Endodermal cell (in vitro differentiated cells): Measurements from ENCODE around the gene RGS5. TPM values are rescaled to one million over a fixed set of nuclear protein-coding genes. Genes with fewer than 3 reads are reported as not detected.

Source experiments
- DNase-seq: peaks from one replicate; pipeline ENCODE4 v3.0.0-alpha.2; 2017
- H3K27ac ChIP-seq: 2 replicates; pipeline ENCODE4 v1.5.1; 2013; ENCODE audit warnings: mild to moderate bottlenecking, low read depth, low read length, moderate library complexity
- H3K27me3 ChIP-seq: 2 replicates; pipeline ENCODE4 v1.6.1; 2013; ENCODE audit warnings: mild to moderate bottlenecking, low read length, moderate library complexity; ENCODE audit not compliant: insufficient read depth, control insufficient read depth, poor library complexity, severe bottlenecking
- H3K36me3 ChIP-seq: 2 replicates; pipeline ENCODE4 v1.7.0; 2013; ENCODE audit warnings: mild to moderate bottlenecking, low read length, moderate library complexity; ENCODE audit not compliant: control insufficient read depth, insufficient read depth
- H3K4me1 ChIP-seq: one replicate; pipeline ENCODE4 v1.7.0; 2013; ENCODE audit warnings: low read length; ENCODE audit not compliant: control insufficient read depth, insufficient read depth
- H3K4me3 ChIP-seq: 2 replicates; pipeline ENCODE4 v1.5.1; 2013; ENCODE audit warnings: mild to moderate bottlenecking, low read length, moderate library complexity
- H3K9ac ChIP-seq: 2 replicates; pipeline ENCODE4 v1.6.1; 2013; ENCODE audit warnings: mild to moderate bottlenecking, low read length, moderate library complexity; ENCODE audit not compliant: poor library complexity, severe bottlenecking; ENCODE audit errors: extremely low read depth
- H3K9me3 ChIP-seq: 2 replicates; pipeline ENCODE4 v1.6.1; 2013; ENCODE audit warnings: mild to moderate bottlenecking, low read length, moderate library complexity; ENCODE audit not compliant: control insufficient read depth
- H3K27ac Mint-ChIP-seq: 2 replicates; pipeline ENCODE4 v1.8.0; 2020; ENCODE audit warnings: mixed read lengths
- H3K27me3 Mint-ChIP-seq: 2 replicates; pipeline ENCODE4 v1.8.0; 2021; ENCODE audit warnings: mild to moderate bottlenecking, mixed read lengths; ENCODE audit not compliant: insufficient read depth
- H3K36me3 Mint-ChIP-seq: 2 replicates; pipeline ENCODE4 v1.8.0; 2020; ENCODE audit warnings: low read depth, mixed read lengths
- H3K4me1 Mint-ChIP-seq: 2 replicates; pipeline ENCODE4 v1.8.0; 2020; ENCODE audit warnings: mixed read lengths
- H3K4me3 Mint-ChIP-seq: 2 replicates; pipeline ENCODE4 v1.8.0; 2020; ENCODE audit warnings: mild to moderate bottlenecking, moderate library complexity, mixed read lengths
- H3K9me3 Mint-ChIP-seq: 2 replicates; pipeline ENCODE4 v1.8.0; 2020; ENCODE audit warnings: mild to moderate bottlenecking, mixed read lengths
- WGBS, 2 experiments: methylation state at CpG; one replicate each; pipeline versions ENCODE4 v1.1.5 to v1.1.7; 2013; ENCODE audit warnings: missing lambda C conversion rate in 2 of 2, mixed read lengths in 1 of 2; ENCODE audit not compliant: insufficient coverage in 1 of 2, insufficient read length in 1 of 2; 5-methylcytosine and 5-hydroxymethylcytosine counted together
- total RNA-seq, 2 donors: library from RNA; stranded (reverse); fragmentation: NEBNext Ultra II Directional in 1 of 2; extraction: Animal tissue kit (Norgen Biotek cat#: 25700) in 1 of 2; gene quantifications; 2 replicates in 1 of 2; 3 replicates in 1 of 2; pipeline ENCODE4 v1.2.1, GENCODE V29; 2021
- TF ChIP-seq, protein P1 (sequence below): fragments of 200-600 bp; sonication (generic); conservative IDR thresholded peaks from 2 replicates; pipeline ENCODE4 v1.5.0; 2021; ENCODE audit warnings: antibody characterized with exemption, mild to moderate bottlenecking

Gene RGS5
- total RNA-seq, 2 donors from 2014 or later: 48.4 to 88.9 TPM

DNA sequence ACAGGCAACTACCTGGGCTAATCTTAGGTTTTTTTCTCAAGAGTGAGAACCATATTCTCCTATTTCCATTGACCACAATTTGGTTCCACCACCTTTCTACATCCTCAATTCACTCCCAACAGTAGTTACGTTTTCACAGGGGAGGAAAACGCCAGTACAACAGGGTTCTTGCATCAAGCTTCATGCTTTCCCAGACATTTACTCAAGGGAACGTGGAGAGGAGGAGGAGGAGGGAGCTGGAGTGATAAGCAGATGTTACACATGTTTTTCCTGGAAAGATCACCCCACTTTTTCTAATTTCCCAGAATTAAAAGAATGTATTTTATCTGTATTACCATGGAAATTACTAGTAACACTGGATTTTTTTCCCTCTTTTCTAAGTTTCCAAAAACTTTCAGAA lies 58.3 kb downstream of the RGS5 start:
- Histone ChIP-seq H3K9me3 (no peaks in the 10 kb centered on the region), H3K36me3 (peaks cover 39% of the 10 kb centered on the region)
- WGBS, 2 experiments: 100% methylated on average over 3 of the region's 3 CpGs; no CpG with 5 or more reads in 1 of the 2 experiments

DNA sequence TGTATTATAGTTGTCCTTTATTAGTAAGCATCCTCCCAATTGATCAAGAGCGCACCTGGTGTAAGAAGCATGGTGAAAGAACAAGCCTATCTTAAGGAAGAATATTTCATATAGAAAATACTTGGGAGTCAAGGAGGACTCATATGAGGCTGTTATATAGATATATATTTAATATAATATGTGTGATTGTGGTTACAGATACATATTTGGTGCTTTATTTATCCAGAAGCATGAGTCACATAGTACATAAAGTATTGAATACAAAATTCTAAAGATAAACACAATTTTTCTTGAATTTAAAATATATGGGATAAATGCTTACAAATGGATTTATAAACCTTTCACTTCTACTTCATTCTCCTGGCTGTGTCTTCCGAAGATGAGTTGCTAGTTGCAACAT lies 60.6 kb downstream of the RGS5 start:
- Histone ChIP-seq H3K4me1 (peaks cover 10% of the 10 kb centered on the region), H3K36me3 (peaks cover 19% of the 10 kb centered on the region), H3K9me3 (no peaks in the 10 kb centered on the region), H3K27ac (no peak overlapping the region), H3K4me3 (no peak overlapping the region), H3K9ac (no peak overlapping the region), H3K27me3 (no peaks in the 10 kb centered on the region)
- DNase-seq: no peak
- TF ChIP-seq, protein P1, sequence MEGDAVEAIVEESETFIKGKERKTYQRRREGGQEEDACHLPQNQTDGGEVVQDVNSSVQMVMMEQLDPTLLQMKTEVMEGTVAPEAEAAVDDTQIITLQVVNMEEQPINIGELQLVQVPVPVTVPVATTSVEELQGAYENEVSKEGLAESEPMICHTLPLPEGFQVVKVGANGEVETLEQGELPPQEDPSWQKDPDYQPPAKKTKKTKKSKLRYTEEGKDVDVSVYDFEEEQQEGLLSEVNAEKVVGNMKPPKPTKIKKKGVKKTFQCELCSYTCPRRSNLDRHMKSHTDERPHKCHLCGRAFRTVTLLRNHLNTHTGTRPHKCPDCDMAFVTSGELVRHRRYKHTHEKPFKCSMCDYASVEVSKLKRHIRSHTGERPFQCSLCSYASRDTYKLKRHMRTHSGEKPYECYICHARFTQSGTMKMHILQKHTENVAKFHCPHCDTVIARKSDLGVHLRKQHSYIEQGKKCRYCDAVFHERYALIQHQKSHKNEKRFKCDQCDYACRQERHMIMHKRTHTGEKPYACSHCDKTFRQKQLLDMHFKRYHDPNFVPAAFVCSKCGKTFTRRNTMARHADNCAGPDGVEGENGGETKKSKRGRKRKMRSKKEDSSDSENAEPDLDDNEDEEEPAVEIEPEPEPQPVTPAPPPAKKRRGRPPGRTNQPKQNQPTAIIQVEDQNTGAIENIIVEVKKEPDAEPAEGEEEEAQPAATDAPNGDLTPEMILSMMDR: no peak
- H3K27ac Mint-ChIP-seq: no peak overlapping the region
- 84 to 88% methylated on average over 1 to 2 of the region's 2 CpGs for WGBS, 2 experiments
- no peaks in the 10 kb centered on the region for H3K9me3 Mint-ChIP-seq
- peaks cover 13% of the 10 kb centered on the region for H3K4me1 Mint-ChIP-seq
- no peaks in the 10 kb centered on the region for H3K36me3 Mint-ChIP-seq
- no peaks in the 10 kb centered on the region for H3K27me3 Mint-ChIP-seq
- no peak overlapping the region for H3K4me3 Mint-ChIP-seq

More for the DNA sequence above, 58.3 kb downstream of the RGS5 start:
- no peak overlapping the region for H3K27ac ChIP-seq
- H3K9ac ChIP-seq: no peak overlapping the region
- no peaks in the 10 kb centered on the region for H3K27me3 Mint-ChIP-seq
- peak overlapping the region; percentile 33 for H3K27ac Mint-ChIP-seq
- TF ChIP-seq, protein P1: no peak
- no peak for DNase-seq
- no peak overlapping the region for H3K4me3 ChIP-seq
- peaks cover 13% of the 10 kb centered on the region for H3K4me1 Mint-ChIP-seq
- no peaks in the 10 kb centered on the region for H3K27me3 ChIP-seq
- peaks cover 10% of the 10 kb centered on the region for H3K4me1 ChIP-seq
- H3K4me3 Mint-ChIP-seq: no peak overlapping the region
- no peaks in the 10 kb centered on the region for H3K9me3 Mint-ChIP-seq
- H3K36me3 Mint-ChIP-seq: no peaks in the 10 kb centered on the region

- TF ChIP-seq, protein P1: no peak
- WGBS, 2 experiments: 93 to 100% methylated on average over 1 of the region's 1 CpG
- H3K27ac Mint-ChIP-seq: no peak overlapping the region
- no peak overlapping the region for H3K4me3 ChIP-seq
- H3K9ac ChIP-seq: no peak overlapping the region
- H3K4me1 ChIP-seq: peaks cover 10% of the 10 kb centered on the region
- no peaks in the 10 kb centered on the region for H3K27me3 ChIP-seq
- peaks cover 13% of the 10 kb centered on the region for H3K4me1 Mint-ChIP-seq
- H3K27ac ChIP-seq: no peak overlapping the region
- no peak for DNase-seq
- no peaks in the 10 kb centered on the region for H3K9me3 Mint-ChIP-seq
- H3K27me3 Mint-ChIP-seq: no peaks in the 10 kb centered on the region
- peaks cover 13% of the 10 kb centered on the region for H3K36me3 ChIP-seq
- no peak overlapping the region for H3K4me3 Mint-ChIP-seq
- H3K36me3 Mint-ChIP-seq: no peaks in the 10 kb centered on the region
- no peaks in the 10 kb centered on the region for H3K9me3 ChIP-seq
Measured at GRCh38 chr1:163141556-163141955, 61.2 kb downstream of the RGS5 start.
